Panc1 (cell line): ENCODE measurements around the gene GPC6.

Source experiments
- POLR2AphosphoS5 ChIP-seq: IDR thresholded peaks from 2 replicates; pipeline ENCODE4 v1.6.1; 2012; ENCODE audit warnings: mild to moderate bottlenecking, low read depth, low read length, moderate library complexity
- TF ChIP-seq, protein P1 (sequence below): fragments of 450-650 bp; IDR thresholded peaks from 2 replicates; pipeline ENCODE4 v1.5.1; 2017; ENCODE audit warnings: mild to moderate bottlenecking

DNA sequence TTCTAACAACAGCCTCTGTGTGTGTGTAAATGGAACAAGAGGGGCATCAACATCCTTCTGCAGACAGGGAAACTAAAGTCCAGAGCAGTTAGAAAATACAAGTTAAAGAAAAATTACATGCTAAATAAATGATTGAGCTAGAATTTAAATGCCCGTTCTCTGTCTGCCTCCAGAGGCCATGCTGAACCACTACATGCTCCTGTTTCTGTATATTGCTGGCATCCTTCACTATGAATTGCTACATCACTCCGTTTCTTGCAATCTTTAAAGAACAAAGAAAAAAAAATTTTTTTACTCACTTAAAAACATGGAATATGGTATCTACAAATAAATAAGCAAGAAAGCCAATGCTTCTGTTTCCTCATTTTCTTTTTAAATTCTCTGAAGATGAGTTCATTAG lies 1205.0 kb downstream of the GPC6 start:
- TF ChIP-seq, protein P1, sequence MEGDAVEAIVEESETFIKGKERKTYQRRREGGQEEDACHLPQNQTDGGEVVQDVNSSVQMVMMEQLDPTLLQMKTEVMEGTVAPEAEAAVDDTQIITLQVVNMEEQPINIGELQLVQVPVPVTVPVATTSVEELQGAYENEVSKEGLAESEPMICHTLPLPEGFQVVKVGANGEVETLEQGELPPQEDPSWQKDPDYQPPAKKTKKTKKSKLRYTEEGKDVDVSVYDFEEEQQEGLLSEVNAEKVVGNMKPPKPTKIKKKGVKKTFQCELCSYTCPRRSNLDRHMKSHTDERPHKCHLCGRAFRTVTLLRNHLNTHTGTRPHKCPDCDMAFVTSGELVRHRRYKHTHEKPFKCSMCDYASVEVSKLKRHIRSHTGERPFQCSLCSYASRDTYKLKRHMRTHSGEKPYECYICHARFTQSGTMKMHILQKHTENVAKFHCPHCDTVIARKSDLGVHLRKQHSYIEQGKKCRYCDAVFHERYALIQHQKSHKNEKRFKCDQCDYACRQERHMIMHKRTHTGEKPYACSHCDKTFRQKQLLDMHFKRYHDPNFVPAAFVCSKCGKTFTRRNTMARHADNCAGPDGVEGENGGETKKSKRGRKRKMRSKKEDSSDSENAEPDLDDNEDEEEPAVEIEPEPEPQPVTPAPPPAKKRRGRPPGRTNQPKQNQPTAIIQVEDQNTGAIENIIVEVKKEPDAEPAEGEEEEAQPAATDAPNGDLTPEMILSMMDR = no peak
- no peak for TF ChIP-seq POLR2AphosphoS5
